Neuronal stem cell (in vitro differentiated cells): ENCODE measurements around the gene RPS14.

Experiments used
- DNase-seq: peaks from one replicate; pipeline ENCODE4 v3.0.0-alpha.2; 2013; ENCODE audit warnings: low spot score
- H2AFZ ChIP-seq: one replicate; pipeline ENCODE4 v1.6.1; 2013; ENCODE audit warnings: mild to moderate bottlenecking, low read length, inconsistent platforms
- H2AK5ac ChIP-seq: 2 replicates; pipeline ENCODE4 v1.6.1; 2013; ENCODE audit warnings: low read depth, mild to moderate bottlenecking, inconsistent platforms, low read length, moderate library complexity, mixed read lengths
- H2BK120ac ChIP-seq: 2 replicates; pipeline ENCODE4 v1.6.1; 2013; ENCODE audit warnings: low read depth, mild to moderate bottlenecking, inconsistent platforms, low read length, moderate library complexity, mixed read lengths
- H2BK12ac ChIP-seq: one replicate; pipeline ENCODE4 v1.6.1; 2013; ENCODE audit warnings: low read length, inconsistent platforms
- H2BK15ac ChIP-seq: 2 replicates; pipeline ENCODE4 v1.6.1; 2013; ENCODE audit warnings: mild to moderate bottlenecking, low read length, inconsistent platforms, mixed read lengths
- H2BK5ac ChIP-seq: one replicate; pipeline ENCODE4 v1.6.1; 2013; ENCODE audit warnings: inconsistent platforms, mild to moderate bottlenecking, low read length, moderate library complexity
- H3K14ac ChIP-seq: one replicate; pipeline ENCODE4 v1.6.1; 2013; ENCODE audit warnings: low read length, inconsistent platforms
- H3K18ac ChIP-seq: 2 replicates; pipeline ENCODE4 v1.6.1; 2013; ENCODE audit warnings: low read length, inconsistent platforms
- H3K23ac ChIP-seq: 2 replicates; pipeline ENCODE4 v1.6.1; 2013; ENCODE audit warnings: low read depth, mild to moderate bottlenecking, mixed read lengths, low read length, inconsistent platforms; ENCODE audit not compliant: poor library complexity
- H3K27ac ChIP-seq: replicated peaks from 3 replicates; pipeline ENCODE4 v1.5.1; 2013; ENCODE audit warnings: low read length, inconsistent platforms
- H3K27me3 ChIP-seq, 3 experiments: 2 replicates each; pipeline ENCODE4 v1.6.1; 2013; ENCODE audit warnings: low read length in 3 of 3, mild to moderate bottlenecking in 2 of 3, inconsistent platforms in 1 of 3, low read depth in 1 of 3, mixed read lengths in 1 of 3, moderate library complexity in 1 of 3; ENCODE audit not compliant: control insufficient read depth in 3 of 3, insufficient read depth in 3 of 3
- H3K36me3 ChIP-seq, 2 donors: replicated peaks in 1 of 2; 2 replicates each; pipeline ENCODE4 v1.6.1; 2013; ENCODE audit warnings: low read length in 2 of 2; ENCODE audit not compliant: control insufficient read depth in 2 of 2, insufficient read depth in 2 of 2
- H3K4ac ChIP-seq: 2 replicates; pipeline ENCODE4 v1.6.1; 2013; ENCODE audit warnings: inconsistent platforms, mild to moderate bottlenecking, low read length, moderate library complexity
- H3K4me1 ChIP-seq, 2 donors: 1 replicate in 1 of 2; 2 replicates in 1 of 2; pipeline ENCODE4 v1.6.1; 2013; ENCODE audit warnings: low read length in 2 of 2, low read depth in 1 of 2; ENCODE audit not compliant: control insufficient read depth in 2 of 2, insufficient read depth in 1 of 2
- H3K4me2 ChIP-seq: one replicate; pipeline ENCODE4 v1.6.1; 2013; ENCODE audit warnings: mild to moderate bottlenecking, low read length, inconsistent platforms; ENCODE audit not compliant: insufficient read depth, poor library complexity, severe bottlenecking
- H3K4me3 ChIP-seq, 2 donors: 2 replicates each; pipeline ENCODE4 v1.5.1; 2013; ENCODE audit warnings: low read length in 2 of 2, mild to moderate bottlenecking in 2 of 2, inconsistent platforms in 1 of 2, moderate library complexity in 1 of 2
- H3K79me1 ChIP-seq: one replicate; pipeline ENCODE4 v1.6.1; 2013; ENCODE audit warnings: low read depth, mild to moderate bottlenecking, inconsistent platforms, low read length, moderate library complexity
- H3K9ac ChIP-seq: one replicate; pipeline ENCODE4 v1.6.1; 2013; ENCODE audit warnings: mild to moderate bottlenecking, low read depth, low read length, inconsistent platforms; ENCODE audit not compliant: poor library complexity
- H3K9me3 ChIP-seq, 2 donors: replicated peaks in 1 of 2; 2 replicates each; pipeline versions ENCODE3 to v1.6.1; 2013; ENCODE audit warnings: low read length in 2 of 2, mild to moderate bottlenecking in 2 of 2, inconsistent platforms in 1 of 2, low read depth in 1 of 2, mixed read lengths in 1 of 2, moderate library complexity in 1 of 2; ENCODE audit not compliant: control insufficient read depth in 2 of 2, insufficient read depth in 1 of 2
- H4K8ac ChIP-seq: one replicate; pipeline ENCODE4 v1.6.1; 2013; ENCODE audit warnings: low read depth, mild to moderate bottlenecking, inconsistent platforms, low read length, moderate library complexity
- H4K91ac ChIP-seq: one replicate; pipeline ENCODE4 v1.6.1; 2013; ENCODE audit warnings: low read length, low read depth, mild to moderate bottlenecking, inconsistent platforms; ENCODE audit not compliant: poor library complexity
- WGBS, 2 donors: extraction: QIAGEN DNeasy Blood & Tissue Kit; methylation state at CpG; one replicate each; pipeline ENCODE4 v1.1.7; 2013; ENCODE audit warnings: missing lambda C conversion rate in 2 of 2, mixed read lengths in 1 of 2; ENCODE audit not compliant: insufficient read length in 2 of 2, insufficient replicate concordance in 1 of 2; ENCODE audit errors: extremely low coverage in 2 of 2; 5-methylcytosine and 5-hydroxymethylcytosine counted together

The RPS14 gene

GRCh38 chr5:150441813-150442698 lies 7.5 kb downstream of the RPS14 start:
- H3K79me1 ChIP-seq = peaks cover 5% of the 10 kb centered on the region
- WGBS, 2 donors = no CpG with 5 or more reads among the region's 18 CpGs

DNA sequence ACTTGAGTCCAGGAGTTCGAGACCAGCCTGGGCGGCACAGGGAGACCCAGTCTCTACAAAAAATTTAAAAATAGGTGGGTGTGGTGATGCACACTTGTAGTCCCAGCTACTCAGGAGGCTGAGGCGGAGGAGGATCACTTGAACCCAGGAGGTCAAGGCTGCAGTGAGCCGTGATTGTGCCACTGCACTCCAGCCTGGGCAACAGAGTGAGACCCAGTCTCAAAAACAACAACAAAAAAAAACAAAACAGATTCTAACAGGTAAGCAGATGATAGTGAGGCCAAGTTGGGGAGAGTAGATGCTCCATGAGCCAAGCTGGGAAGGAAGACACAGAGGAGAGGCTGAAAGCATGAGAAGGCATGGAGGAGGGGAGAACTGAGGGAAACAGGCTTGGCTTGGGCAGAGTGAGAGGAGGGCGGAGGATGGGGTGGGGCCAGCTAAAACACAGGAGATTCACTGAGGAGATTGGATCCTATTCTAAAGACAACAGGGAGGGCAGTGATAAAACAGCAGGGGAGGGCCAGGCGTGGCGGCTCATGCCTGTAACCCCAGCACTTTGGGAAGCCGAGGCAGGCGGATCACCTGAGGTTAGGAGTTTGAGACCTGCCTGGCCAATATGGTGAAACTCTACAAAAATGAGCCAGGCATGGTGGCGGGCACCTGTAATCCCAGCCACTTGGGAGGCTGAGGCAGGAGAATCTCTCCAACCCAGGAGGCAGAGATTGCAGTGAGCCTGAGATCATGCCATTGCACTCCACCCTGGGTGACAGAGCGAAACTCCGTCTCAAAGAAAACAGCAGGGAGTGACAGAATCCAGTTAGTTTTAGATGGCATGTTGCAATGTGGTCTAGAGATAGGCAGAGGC lies 8.4 kb downstream of the RPS14 start:
- Histone ChIP-seq H3K23ac (no peak overlapping the region), H4K91ac (no peak overlapping the region), H3K27me3 (no peaks in the 10 kb centered on the region), H3K9ac (no peak overlapping the region), H2BK5ac (no peak overlapping the region), H2BK15ac (no peak overlapping the region), H3K36me3 (peaks cover 29 to 38% of the 10 kb centered on the region in 2 donors), H2AK5ac (no peak overlapping the region), H2AFZ (no peak overlapping the region), H3K27ac (no peak overlapping the region), H4K8ac (no peak overlapping the region), H3K4me2 (no peak overlapping the region), H3K4me3 (no peak overlapping the region), H3K79me1 (no peaks in the 10 kb centered on the region), H3K4ac (no peak overlapping the region), H2BK120ac (no peak overlapping the region), H3K9me3 (no peaks in the 10 kb centered on the region), H2BK12ac (no peak overlapping the region), H3K4me1 (no peaks in the 10 kb centered on the region), H3K14ac (no peak overlapping the region), H3K18ac (no peak overlapping the region)
- WGBS, 2 donors = no CpG with 5 or more reads among the region's 12 CpGs
- no peak for DNase-seq

More at GRCh38 chr5:150441813-150442698, 7.5 kb downstream of the RPS14 start:
- Histone ChIP-seq H3K23ac (no peak overlapping the region), H2BK12ac (no peak overlapping the region), H4K8ac (no peak overlapping the region), H2BK120ac (no peak overlapping the region), H2BK5ac (no peak overlapping the region), H3K36me3 (peaks cover 38 to 47% of the 10 kb centered on the region in 2 donors), H3K18ac (no peak overlapping the region), H3K27ac (no peak overlapping the region), H3K9ac (no peak overlapping the region), H2BK15ac (no peak overlapping the region), H3K9me3 (peaks cover 0 to 1% of the 10 kb centered on the region in 2 donors), H2AFZ (no peak overlapping the region), H3K14ac (no peak overlapping the region), H3K4ac (no peak overlapping the region), H3K27me3 (no peaks in the 10 kb centered on the region), H3K4me3 (no peak overlapping the region), H3K4me1 (peaks cover 0 to 3% of the 10 kb centered on the region in 2 donors), H2AK5ac (no peak overlapping the region), H4K91ac (no peak overlapping the region), H3K4me2 (no peak overlapping the region)
- no peak for DNase-seq

- Histone ChIP-seq H2BK15ac (no peak overlapping the region), H2BK12ac (no peak overlapping the region), H3K4me1 (no peaks in the 10 kb centered on the region), H3K4me2 (no peak overlapping the region), H3K23ac (no peak overlapping the region), H3K9me3 (no peaks in the 10 kb centered on the region), H3K79me1 (no peaks in the 10 kb centered on the region), H4K91ac (no peak overlapping the region), H3K4ac (no peak overlapping the region), H3K27ac (no peak overlapping the region), H2AK5ac (no peak overlapping the region), H3K18ac (no peak overlapping the region), H3K27me3 (no peaks in the 10 kb centered on the region), H3K14ac (no peak overlapping the region), H3K9ac (no peak overlapping the region), H2BK5ac (no peak overlapping the region), H4K8ac (no peak overlapping the region), H3K36me3 (peaks cover 10 to 16% of the 10 kb centered on the region in 2 donors), H3K4me3 (no peak overlapping the region), H2BK120ac (no peak overlapping the region), H2AFZ (no peak overlapping the region)
- DNase-seq = no peak
- no CpG with 5 or more reads among the region's 4 CpGs for WGBS, 2 donors
Measured at GRCh38 chr5:150438873-150439546, 10.5 kb downstream of the RPS14 start.
